Renal cortex interstitium (tissue), 11 donors: ENCODE results near the gene C1GALT1. TPM values are rescaled to one million over a fixed set of nuclear protein-coding genes. Genes with fewer than 3 reads are reported as not detected.
A peak's percentile ranks its signal among the peaks of the same experiment; 100 is the strongest.
"Not testable (repeated sequence)": the region's sequence is repeated elsewhere in the genome, so short reads cannot be mapped to it uniquely, and the experiment has no call there.

Experiments
- DNase-seq, 11 donors: peaks; one replicate each; pipeline ENCODE4 v3.0.0-alpha.2; 2013; ENCODE audit warnings: low read depth in 9 of 11, low spot score in 4 of 11; ENCODE audit errors: extremely low read depth in 1 of 11
- polyA plus RNA-seq, 3 donors: library from polyadenylated mRNA; unstranded; fragments of 120-200 nt; gene quantifications; one replicate each; pipeline ENCODE4 v1.2.1, GENCODE V29; 2013; ENCODE audit not compliant: insufficient read length in 3 of 3

The C1GALT1 gene
- polyA plus RNA-seq, 3 donors, result 36.3 to 60.5 (median 43.1) TPM

GRCh38 chr7:7216279-7216678, 33.9 kb downstream of the C1GALT1 start:
- DNase-seq, result no peak

- DNase-seq, result no peak
Measured at GRCh38 chr7:7219216-7219615, 36.9 kb downstream of the C1GALT1 start.

GRCh38 chr7:7220821-7221220, 38.5 kb downstream of the C1GALT1 start:
- no peak for DNase-seq

GRCh38 chr7:7221599-7222038, 39.3 kb downstream of the C1GALT1 start:
- DNase-seq, result no peak

GRCh38 chr7:7223250-7223649, 40.9 kb downstream of the C1GALT1 start:
- no peak for DNase-seq

GRCh38 chr7:7226407-7226806, 44.1 kb downstream of the C1GALT1 start:
- DNase-seq, result no peak

- DNase-seq, result no peak
Measured at GRCh38 chr7:7228472-7228871, 46.1 kb downstream of the C1GALT1 start.

- DNase-seq, result no peak
Measured at GRCh38 chr7:7228967-7229366, 46.6 kb downstream of the C1GALT1 start.

GRCh38 chr7:7231000-7231399, 48.7 kb downstream of the C1GALT1 start:
- no peak for DNase-seq

- no peak for DNase-seq
Measured at GRCh38 chr7:7231865-7232264, 49.5 kb downstream of the C1GALT1 start.

GRCh38 chr7:7235347-7235746, 53.0 kb downstream of the C1GALT1 start:
- no peak for DNase-seq

GRCh38 chr7:7236041-7236440, 53.7 kb downstream of the C1GALT1 start:
- no peak for DNase-seq

GRCh38 chr7:7237201-7237977, 55.0 kb downstream of the C1GALT1 start:
- DNase-seq, result peak in 3 of 11 donors; percentile 4 to 16 (median 11)

GRCh38 chr7:7237978-7238267, 55.6 kb downstream of the C1GALT1 start:
- no peak for DNase-seq

GRCh38 chr7:7239346-7239745, 57.0 kb downstream of the C1GALT1 start:
- no peak for DNase-seq

GRCh38 chr7:7242899-7243298, 60.6 kb downstream of the C1GALT1 start:
- DNase-seq, result no peak

- DNase-seq, result not testable (repeated sequence)
Measured at GRCh38 chr7:7245233-7245632, 62.9 kb downstream of the C1GALT1 start.

GRCh38 chr7:7246223-7246622, 63.9 kb downstream of the C1GALT1 start:
- no peak for DNase-seq

GRCh38 chr7:7247658-7248057, 65.3 kb downstream of the C1GALT1 start:
- DNase-seq, result no peak

GRCh38 chr7:7249814-7250213, 67.5 kb downstream of the C1GALT1 start:
- no peak for DNase-seq

- DNase-seq, result no peak
Measured at GRCh38 chr7:7251742-7252141, 69.4 kb downstream of the C1GALT1 start.
